ENCODE data around the gene FBXO45. TPM values are rescaled to one million over a fixed set of nuclear protein-coding genes. Genes with fewer than 3 reads are reported as not detected.

Gene FBXO45
- total RNA-seq, 1 donor from 2014 or later = 11.3 TPM

DNA sequence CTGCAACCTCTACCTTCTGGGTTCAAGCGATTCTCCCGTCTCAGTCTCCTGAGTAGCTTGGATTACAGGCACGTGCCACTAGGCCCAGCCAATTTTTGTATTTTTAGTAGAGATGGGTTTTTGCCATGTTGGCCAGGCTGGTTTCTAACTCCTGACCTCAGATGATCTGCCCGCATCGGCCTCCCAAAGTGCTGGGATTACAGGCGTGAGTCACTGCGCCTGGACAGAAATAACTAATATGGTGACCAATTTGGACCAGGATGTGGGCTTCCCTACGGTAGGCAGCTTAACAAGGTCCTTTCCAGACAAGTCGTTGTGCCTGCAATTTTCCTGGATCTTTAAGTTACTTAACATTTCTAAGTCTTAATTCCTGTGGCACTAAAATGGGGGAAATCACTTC, 14.9 kb upstream of the FBXO45 start:
- Mint-ChIP-seq H3K4me3 (ENCODE audit: unreplicated experiment) (no peak overlapping the region), H3K4me1 (ENCODE audit: low read depth, unreplicated experiment) (no peaks in the 10 kb centered on the region), H3K36me3 (ENCODE audit: low read depth, unreplicated experiment) (peaks cover 7% of the 10 kb centered on the region), H3K27ac (ENCODE audit: unreplicated experiment) (no peak overlapping the region), H3K9me3 (ENCODE audit: unreplicated experiment) (peaks cover 15% of the 10 kb centered on the region), H3K27me3 (ENCODE audit: low read depth, unreplicated experiment) (peaks cover 2% of the 10 kb centered on the region)
- no peaks in the 10 kb centered on the region for H4K20me1 ChIP-seq (ENCODE audit: insufficient read depth, low read length)
- no peak for FAIRE-seq
- no peak overlapping the region for H2AFZ ChIP-seq (ENCODE audit: low read depth, low read length)
- TF ChIP-seq CTCF (IDR thresholded peaks at IDR 0.05; ENCODE audit: insufficient read depth, low read depth, low read length) = no peak
- no peak for TF ChIP-seq EZH2 (IDR thresholded peaks at IDR 0.05; ENCODE audit: insufficient read depth, low read length)
- H3K27me3 ChIP-seq (ENCODE audit: insufficient read depth, low read length) = no peaks in the 10 kb centered on the region
- H3K4me2 ChIP-seq (ENCODE audit: low read length) = no peak overlapping the region
- no peaks in the 10 kb centered on the region for H3K4me1 ChIP-seq (ENCODE audit: insufficient read depth, low read length)
- H3K4me3 ChIP-seq (ENCODE audit: insufficient read depth, low read depth, low read length) = no peak overlapping the region
- no peaks in the 10 kb centered on the region for H3K79me2 ChIP-seq (ENCODE audit: insufficient read depth, low read length)
- no peak for DNase-seq (ENCODE audit: low read depth)
- H3K36me3 ChIP-seq (ENCODE audit: insufficient read depth, low read length) = no peaks in the 10 kb centered on the region
- peaks cover 6% of the 10 kb centered on the region for H3K9me3 ChIP-seq (ENCODE audit: insufficient read depth, low read depth, low read length)
- no peak overlapping the region for H3K27ac ChIP-seq (ENCODE audit: low read depth, low read length)
- no peak overlapping the region for H3K9ac ChIP-seq (ENCODE audit: low read length)

DNA sequence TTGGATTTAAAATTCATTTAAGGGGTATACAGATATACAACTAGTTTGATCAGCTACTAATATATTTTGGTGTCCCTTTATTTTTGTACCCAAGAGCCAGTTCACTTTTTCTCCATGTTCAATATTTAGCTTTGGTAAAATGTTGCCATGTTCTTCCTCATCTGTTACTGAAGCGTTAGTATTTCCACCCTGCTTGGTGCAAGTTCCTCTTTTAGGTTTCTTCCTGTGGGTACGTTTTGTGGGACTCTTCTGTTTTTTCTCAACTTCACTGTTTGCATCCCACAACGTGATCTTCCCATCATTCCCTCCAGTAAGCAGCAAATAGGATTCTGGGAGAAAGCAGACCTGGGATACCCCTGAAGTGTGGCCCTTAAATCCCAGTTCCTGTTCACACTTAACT, 14.3 kb upstream of the FBXO45 start:
- Mint-ChIP-seq H3K27me3 (ENCODE audit: low read depth, unreplicated experiment) (peaks cover 2% of the 10 kb centered on the region), H3K27ac (ENCODE audit: unreplicated experiment) (no peak overlapping the region), H3K9me3 (ENCODE audit: unreplicated experiment) (peaks cover 13% of the 10 kb centered on the region), H3K36me3 (ENCODE audit: low read depth, unreplicated experiment) (peaks cover 7% of the 10 kb centered on the region), H3K4me3 (ENCODE audit: unreplicated experiment) (no peak overlapping the region), H3K4me1 (ENCODE audit: low read depth, unreplicated experiment) (no peaks in the 10 kb centered on the region)
- Histone ChIP-seq H3K36me3 (ENCODE audit: insufficient read depth, low read length) (no peaks in the 10 kb centered on the region), H3K27ac (ENCODE audit: low read depth, low read length) (no peak overlapping the region), H4K20me1 (ENCODE audit: insufficient read depth, low read length) (no peaks in the 10 kb centered on the region), H3K9ac (ENCODE audit: low read length) (no peak overlapping the region), H3K4me3 (ENCODE audit: insufficient read depth, low read depth, low read length) (no peak overlapping the region), H3K9me3 (ENCODE audit: insufficient read depth, low read depth, low read length) (peaks cover 6% of the 10 kb centered on the region), H2AFZ (ENCODE audit: low read depth, low read length) (no peak overlapping the region), H3K27me3 (ENCODE audit: insufficient read depth, low read length) (no peaks in the 10 kb centered on the region), H3K79me2 (ENCODE audit: insufficient read depth, low read length) (no peaks in the 10 kb centered on the region), H3K4me1 (ENCODE audit: insufficient read depth, low read length) (no peaks in the 10 kb centered on the region), H3K4me2 (ENCODE audit: low read length) (no peak overlapping the region)
- DNase-seq (ENCODE audit: low read depth) = no peak
- TF ChIP-seq EZH2 (IDR thresholded peaks at IDR 0.05; ENCODE audit: insufficient read depth, low read length) (no peak), CTCF (IDR thresholded peaks at IDR 0.05; ENCODE audit: insufficient read depth, low read depth, low read length) (no peak)
- FAIRE-seq = no peak

GRCh38 chr3:196555295-196555694, 13.2 kb upstream of the FBXO45 start:
- DNase-seq (ENCODE audit: low read depth) (no peak), FAIRE-seq (no peak)
- H3K9me3 ChIP-seq (ENCODE audit: insufficient read depth, low read depth, low read length) = no peaks in the 10 kb centered on the region
- H3K27ac ChIP-seq (ENCODE audit: low read depth, low read length) = no peak overlapping the region
- Mint-ChIP-seq H3K27ac (ENCODE audit: unreplicated experiment) (no peak overlapping the region), H3K9me3 (ENCODE audit: unreplicated experiment) (peaks cover 4% of the 10 kb centered on the region), H3K36me3 (ENCODE audit: low read depth, unreplicated experiment) (peaks cover 4% of the 10 kb centered on the region), H3K27me3 (ENCODE audit: low read depth, unreplicated experiment) (no peaks in the 10 kb centered on the region), H3K4me1 (ENCODE audit: low read depth, unreplicated experiment) (peaks cover 2% of the 10 kb centered on the region), H3K4me3 (ENCODE audit: unreplicated experiment) (no peak overlapping the region)
- peak overlapping the region; percentile 48 for H3K4me2 ChIP-seq (ENCODE audit: low read length)
- H3K27me3 ChIP-seq (ENCODE audit: insufficient read depth, low read length) = no peaks in the 10 kb centered on the region
- TF ChIP-seq CTCF (IDR thresholded peaks at IDR 0.05; ENCODE audit: insufficient read depth, low read depth, low read length) (no peak), EZH2 (IDR thresholded peaks at IDR 0.05; ENCODE audit: insufficient read depth, low read length) (no peak)
- H2AFZ ChIP-seq (ENCODE audit: low read depth, low read length) = no peak overlapping the region
- no peaks in the 10 kb centered on the region for H3K4me1 ChIP-seq (ENCODE audit: insufficient read depth, low read length)
- no peak overlapping the region for H3K9ac ChIP-seq (ENCODE audit: low read length)
- no peaks in the 10 kb centered on the region for H3K36me3 ChIP-seq (ENCODE audit: insufficient read depth, low read length)
- H3K79me2 ChIP-seq (ENCODE audit: insufficient read depth, low read length) = no peaks in the 10 kb centered on the region
- H3K4me3 ChIP-seq (ENCODE audit: insufficient read depth, low read depth, low read length) = no peak overlapping the region
- H4K20me1 ChIP-seq (ENCODE audit: insufficient read depth, low read length) = no peaks in the 10 kb centered on the region
